ENCODE measurements around the gene CDKN2B.
A peak's percentile ranks its signal among the peaks of the same experiment; 100 is the strongest.
"Not testable (repeated sequence)": the region's sequence is repeated elsewhere in the genome, so short reads cannot be mapped to it uniquely, and the experiment has no call there.

CDKN2B gene

GRCh38 chr9:21969011-21969940, 39.8 kb downstream of the CDKN2B start:
- Mint-ChIP-seq H3K36me3 (ENCODE audit: insufficient read depth) (peaks cover 34% of the 10 kb centered on the region), H3K27me3 (peaks cover 100% of the 10 kb centered on the region), H3K4me3 (no peak overlapping the region), H3K9me3 (peaks cover 12% of the 10 kb centered on the region), H3K27ac (ENCODE audit: low read depth) (peak overlapping the region; percentile 3), H3K4me1 (peaks cover 19% of the 10 kb centered on the region)
- ATAC-seq (replicated peaks; ENCODE audit: extremely low read depth, poor library complexity, severe bottlenecking) (no peak), DNase-seq (ENCODE audit: low spot score in 2 of 2) (no peak)

DNA sequence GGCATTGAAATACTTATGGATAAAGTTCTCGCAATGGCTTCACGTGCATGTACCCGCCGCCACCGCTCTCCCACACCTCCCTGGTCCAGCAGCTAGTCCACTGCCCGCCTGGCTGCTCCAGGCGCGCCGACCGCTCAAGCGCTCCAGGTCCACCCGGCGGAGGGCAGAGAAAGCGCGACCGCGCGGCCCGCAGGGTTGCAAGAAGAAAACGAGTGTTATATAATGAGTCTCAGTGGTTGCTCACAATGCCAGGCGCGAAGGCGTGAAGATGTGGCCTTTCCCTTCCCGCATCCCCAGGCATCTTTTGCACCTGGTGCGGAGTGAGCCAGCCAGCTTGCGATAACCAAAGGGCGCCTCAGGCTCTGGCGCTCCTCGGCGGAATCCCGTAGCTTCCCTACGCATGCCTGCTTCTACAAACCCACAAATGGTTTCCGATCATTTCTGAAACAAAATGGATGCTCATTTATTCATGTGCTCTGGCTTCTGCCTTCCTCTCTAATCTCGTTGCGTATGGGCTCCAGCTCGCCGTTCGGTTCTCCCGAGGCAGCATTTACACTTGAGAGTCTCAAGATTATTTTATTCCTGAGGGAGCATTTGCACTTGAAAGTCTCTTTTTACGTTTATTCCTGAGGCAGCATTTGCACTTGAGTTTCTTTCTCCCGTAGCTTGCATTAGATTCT, 40.6 kb downstream of the CDKN2B start:
- H3K9me3 Mint-ChIP-seq = peaks cover 12% of the 10 kb centered on the region
- peaks cover 35% of the 10 kb centered on the region for H3K36me3 Mint-ChIP-seq (ENCODE audit: insufficient read depth)
- DNase-seq (ENCODE audit: low spot score in 2 of 2) = no peak
- no peak for ATAC-seq (replicated peaks; ENCODE audit: extremely low read depth, poor library complexity, severe bottlenecking)
- no peak overlapping the region for H3K4me3 Mint-ChIP-seq
- peaks cover 16% of the 10 kb centered on the region for H3K4me1 Mint-ChIP-seq
- H3K27ac Mint-ChIP-seq (ENCODE audit: low read depth) = peak overlapping the region; percentile 3
- peaks cover 100% of the 10 kb centered on the region for H3K27me3 Mint-ChIP-seq

GRCh38 chr9:21967702-21968101, 41.4 kb downstream of the CDKN2B start:
- Mint-ChIP-seq H3K27ac (ENCODE audit: low read depth) (no peak overlapping the region), H3K36me3 (ENCODE audit: insufficient read depth) (peaks cover 35% of the 10 kb centered on the region), H3K4me1 (peaks cover 16% of the 10 kb centered on the region), H3K4me3 (no peak overlapping the region), H3K27me3 (peaks cover 100% of the 10 kb centered on the region), H3K9me3 (peaks cover 12% of the 10 kb centered on the region)
- no peak for ATAC-seq (replicated peaks; ENCODE audit: extremely low read depth, poor library complexity, severe bottlenecking)
- DNase-seq (ENCODE audit: low spot score in 2 of 2) = no peak

GRCh38 chr9:21967169-21967568, 41.9 kb downstream of the CDKN2B start:
- H3K9me3 Mint-ChIP-seq = peaks cover 12% of the 10 kb centered on the region

GRCh38 chr9:21966140-21966851, 42.8 kb downstream of the CDKN2B start:
- peaks cover 32% of the 10 kb centered on the region for H3K36me3 Mint-ChIP-seq (ENCODE audit: insufficient read depth)
- no peak for ATAC-seq (replicated peaks; ENCODE audit: extremely low read depth, poor library complexity, severe bottlenecking)
- peaks cover 100% of the 10 kb centered on the region for H3K27me3 Mint-ChIP-seq
- H3K4me3 Mint-ChIP-seq = peak overlapping the region; percentile 69
- H3K9me3 Mint-ChIP-seq = peaks cover 12% of the 10 kb centered on the region
- no peak for DNase-seq (ENCODE audit: low spot score in 2 of 2)
- H3K4me1 Mint-ChIP-seq = peaks cover 16% of the 10 kb centered on the region
- H3K27ac Mint-ChIP-seq (ENCODE audit: low read depth) = no peak overlapping the region

More at GRCh38 chr9:21967169-21967568, 41.9 kb downstream of the CDKN2B start:
- Mint-ChIP-seq H3K36me3 (ENCODE audit: insufficient read depth) (peaks cover 34% of the 10 kb centered on the region), H3K4me3 (no peak overlapping the region), H3K27me3 (peaks cover 100% of the 10 kb centered on the region), H3K4me1 (peaks cover 16% of the 10 kb centered on the region), H3K27ac (ENCODE audit: low read depth) (no peak overlapping the region)
- no peak for DNase-seq (ENCODE audit: low spot score in 2 of 2)
- no peak for ATAC-seq (replicated peaks; ENCODE audit: extremely low read depth, poor library complexity, severe bottlenecking)

GRCh38 chr9:21965401-21965951, 43.6 kb downstream of the CDKN2B start:
- Mint-ChIP-seq H3K4me1 (peaks cover 16% of the 10 kb centered on the region), H3K9me3 (peaks cover 12% of the 10 kb centered on the region), H3K36me3 (ENCODE audit: insufficient read depth) (peaks cover 32% of the 10 kb centered on the region), H3K4me3 (peak overlapping the region; percentile 69), H3K27ac (ENCODE audit: low read depth) (no peak overlapping the region), H3K27me3 (peaks cover 100% of the 10 kb centered on the region)
- DNase-seq (ENCODE audit: low spot score in 2 of 2) (no peak), ATAC-seq (replicated peaks; ENCODE audit: extremely low read depth, poor library complexity, severe bottlenecking) (peak; percentile 60)

- Mint-ChIP-seq H3K4me1 (peaks cover 16% of the 10 kb centered on the region), H3K36me3 (ENCODE audit: insufficient read depth) (peaks cover 32% of the 10 kb centered on the region), H3K4me3 (peak overlapping the region; percentile 69), H3K27me3 (peaks cover 100% of the 10 kb centered on the region), H3K9me3 (peaks cover 9% of the 10 kb centered on the region), H3K27ac (ENCODE audit: low read depth) (no peak overlapping the region)
- DNase-seq (ENCODE audit: low spot score in 2 of 2) (peak in 1 of 2 donors; percentile 36), ATAC-seq (replicated peaks; ENCODE audit: extremely low read depth, poor library complexity, severe bottlenecking) (peak; percentile 72)
Observed at GRCh38 chr9:21964925-21965385, 44.1 kb downstream of the CDKN2B start.

DNA sequence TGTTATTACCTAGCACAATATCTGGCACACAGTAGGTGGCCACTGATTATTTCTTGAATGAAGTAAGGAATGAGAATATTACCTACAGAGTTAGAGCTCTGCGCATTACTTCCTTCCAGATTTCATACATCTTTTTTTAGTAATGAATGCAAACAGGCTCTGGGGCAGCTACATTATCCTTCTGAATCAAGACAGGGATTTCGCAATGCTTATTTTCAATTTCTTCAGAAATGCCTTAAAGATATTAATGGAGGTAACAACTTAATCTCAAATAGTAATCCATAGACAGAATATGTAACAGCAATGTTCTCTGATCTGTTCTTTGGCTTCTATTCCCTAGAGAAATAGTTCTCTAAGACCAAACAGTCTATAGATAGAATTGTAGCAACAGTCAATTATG, 47.5 kb downstream of the CDKN2B start:
- H3K27ac Mint-ChIP-seq (ENCODE audit: low read depth) = no peak overlapping the region
- no peaks in the 10 kb centered on the region for H3K9me3 Mint-ChIP-seq
- H3K36me3 Mint-ChIP-seq (ENCODE audit: insufficient read depth) = peaks cover 16% of the 10 kb centered on the region
- no peak for DNase-seq (ENCODE audit: low spot score in 2 of 2)
- no peak overlapping the region for H3K4me3 Mint-ChIP-seq
- H3K27me3 Mint-ChIP-seq = peaks cover 72% of the 10 kb centered on the region
- ATAC-seq (replicated peaks; ENCODE audit: extremely low read depth, poor library complexity, severe bottlenecking) = no peak
- H3K4me1 Mint-ChIP-seq = peaks cover 10% of the 10 kb centered on the region

DNA sequence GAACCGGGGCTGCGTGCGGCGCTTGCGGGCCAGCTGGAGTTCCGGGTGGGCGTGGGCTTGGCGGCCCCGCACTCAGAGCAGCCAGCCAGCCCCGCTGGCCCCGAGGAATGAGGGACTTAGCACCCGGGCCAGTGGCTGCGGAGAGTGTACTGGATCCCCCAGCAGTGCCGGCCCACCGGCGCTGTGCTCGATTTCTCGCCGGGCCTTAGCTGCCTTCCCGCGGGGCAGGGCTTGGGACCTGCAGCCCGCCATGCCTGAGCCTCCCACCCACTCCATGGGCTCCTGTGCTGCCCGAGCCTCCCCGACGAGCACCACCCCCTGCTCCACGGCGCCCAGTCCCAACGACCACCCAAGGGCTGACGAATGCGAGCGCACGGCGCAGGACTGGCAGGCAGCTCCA, 49.8 kb downstream of the CDKN2B start:
- H3K36me3 Mint-ChIP-seq (ENCODE audit: insufficient read depth); DNase-seq (ENCODE audit: low spot score in 2 of 2); ATAC-seq (replicated peaks; ENCODE audit: extremely low read depth, poor library complexity, severe bottlenecking); H3K4me1 Mint-ChIP-seq; H3K4me3 Mint-ChIP-seq; H3K27ac Mint-ChIP-seq (ENCODE audit: low read depth); H3K9me3 Mint-ChIP-seq: not testable (repeated sequence)
- H3K27me3 Mint-ChIP-seq = peaks cover 53% of the 10 kb centered on the region

- DNase-seq (ENCODE audit: low spot score in 2 of 2) = no peak
- Mint-ChIP-seq H3K27me3 (peaks cover 53% of the 10 kb centered on the region), H3K27ac (ENCODE audit: low read depth) (no peak overlapping the region), H3K36me3 (ENCODE audit: insufficient read depth) (peaks cover 6% of the 10 kb centered on the region), H3K4me1 (no peaks in the 10 kb centered on the region), H3K4me3 (no peak overlapping the region), H3K9me3 (no peaks in the 10 kb centered on the region)
- no peak for ATAC-seq (replicated peaks; ENCODE audit: extremely low read depth, poor library complexity, severe bottlenecking)
Observed at GRCh38 chr9:21958833-21959232, 50.3 kb downstream of the CDKN2B start.

All from central memory CD8-positive, alpha-beta T cell (primary cell).